IPS DF 4.7 (cell line): ENCODE results near the gene APPL1.

Experiments used
- DNase-seq: peaks from one replicate; pipeline ENCODE4 v3.0.0-alpha.2; 2013; ENCODE audit warnings: low spot score; ENCODE audit errors: extremely low read depth

Gene APPL1, protein sequence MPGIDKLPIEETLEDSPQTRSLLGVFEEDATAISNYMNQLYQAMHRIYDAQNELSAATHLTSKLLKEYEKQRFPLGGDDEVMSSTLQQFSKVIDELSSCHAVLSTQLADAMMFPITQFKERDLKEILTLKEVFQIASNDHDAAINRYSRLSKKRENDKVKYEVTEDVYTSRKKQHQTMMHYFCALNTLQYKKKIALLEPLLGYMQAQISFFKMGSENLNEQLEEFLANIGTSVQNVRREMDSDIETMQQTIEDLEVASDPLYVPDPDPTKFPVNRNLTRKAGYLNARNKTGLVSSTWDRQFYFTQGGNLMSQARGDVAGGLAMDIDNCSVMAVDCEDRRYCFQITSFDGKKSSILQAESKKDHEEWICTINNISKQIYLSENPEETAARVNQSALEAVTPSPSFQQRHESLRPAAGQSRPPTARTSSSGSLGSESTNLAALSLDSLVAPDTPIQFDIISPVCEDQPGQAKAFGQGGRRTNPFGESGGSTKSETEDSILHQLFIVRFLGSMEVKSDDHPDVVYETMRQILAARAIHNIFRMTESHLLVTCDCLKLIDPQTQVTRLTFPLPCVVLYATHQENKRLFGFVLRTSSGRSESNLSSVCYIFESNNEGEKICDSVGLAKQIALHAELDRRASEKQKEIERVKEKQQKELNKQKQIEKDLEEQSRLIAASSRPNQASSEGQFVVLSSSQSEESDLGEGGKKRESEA

GRCh38 chr3:57227204-57227929 is at the start of gene APPL1:
TSS of gene APPL1 (plus strand) at chr3:57227729. CDS start at chr3:57227884, 155 bp downstream.
- DNase-seq, result peak; percentile 56

- DNase-seq, result no peak
Measured at GRCh38 chr3:57179580-57180410, 47.7 kb upstream of the APPL1 start.

DNA sequence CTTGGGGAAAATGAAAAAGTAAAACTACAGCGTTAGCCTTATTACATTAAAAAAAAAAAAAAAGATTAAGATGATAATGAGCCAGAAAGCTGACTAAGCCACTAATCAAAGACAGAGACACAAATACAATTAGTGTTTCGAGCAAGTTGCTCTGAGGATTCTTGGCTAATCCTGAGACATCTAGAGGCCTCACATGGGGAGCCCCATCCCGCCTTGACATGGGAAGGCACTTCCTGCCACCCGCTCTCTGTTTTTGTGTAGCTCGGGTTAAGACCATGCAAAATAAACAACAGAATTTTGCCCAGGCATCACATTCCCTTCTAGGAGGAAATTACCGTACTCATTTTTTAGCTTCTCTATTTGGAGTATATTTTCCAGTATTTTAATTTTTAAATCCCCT is 43.0 kb upstream of the APPL1 start:
- DNase-seq, result no peak

DNA sequence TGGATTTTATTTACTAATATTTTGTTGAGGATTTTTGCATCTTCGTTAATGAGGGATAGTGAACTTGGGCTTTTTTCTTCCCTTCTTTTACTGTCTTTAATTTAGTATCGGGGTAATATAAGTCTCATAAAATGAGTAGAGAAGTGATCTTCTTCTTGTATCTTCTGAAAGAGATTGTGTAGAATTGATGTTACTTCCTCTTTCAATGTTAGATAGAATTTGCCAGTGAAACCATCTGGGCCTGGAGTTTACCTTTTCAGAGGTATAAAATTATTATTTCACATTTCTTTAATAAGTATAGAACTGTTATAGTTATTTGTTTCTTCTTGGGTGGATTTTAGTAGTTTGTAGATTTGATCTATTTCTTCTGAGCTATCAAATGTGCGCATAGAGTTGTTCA is 35.5 kb upstream of the APPL1 start:
- no peak for DNase-seq

- DNase-seq, result no peak
Measured at GRCh38 chr3:57194641-57195040, 32.9 kb upstream of the APPL1 start.

DNA sequence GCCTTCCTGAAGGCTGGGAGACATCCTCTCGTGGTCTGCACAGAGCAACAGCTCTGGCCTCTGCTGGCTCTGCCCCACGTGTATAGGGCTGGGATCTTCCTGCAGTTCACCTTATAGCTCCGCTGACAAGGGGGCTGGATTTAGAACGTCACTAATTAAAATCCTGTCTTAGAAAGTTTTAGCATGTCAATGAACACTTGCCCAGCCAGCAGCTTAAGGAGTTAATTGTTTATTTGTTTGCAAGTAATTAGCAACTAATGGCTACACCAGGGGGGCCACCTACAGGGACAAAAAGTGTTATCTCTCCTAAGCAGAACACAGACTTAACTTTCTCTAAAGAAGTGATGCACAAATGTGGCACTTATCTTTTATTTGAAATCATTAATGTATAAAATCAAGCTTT is 27.6 kb upstream of the APPL1 start, which contains the start of gene HESX1:
Gene HESX1 (minus strand): TSS at position 84 of the 403 bp plus-strand sequence. CDS start 60 bp downstream, at position 24.
- peak; percentile 82 for DNase-seq

- DNase-seq, result no peak
Measured at GRCh38 chr3:57206423-57206822, 21.1 kb upstream of the APPL1 start.

DNA sequence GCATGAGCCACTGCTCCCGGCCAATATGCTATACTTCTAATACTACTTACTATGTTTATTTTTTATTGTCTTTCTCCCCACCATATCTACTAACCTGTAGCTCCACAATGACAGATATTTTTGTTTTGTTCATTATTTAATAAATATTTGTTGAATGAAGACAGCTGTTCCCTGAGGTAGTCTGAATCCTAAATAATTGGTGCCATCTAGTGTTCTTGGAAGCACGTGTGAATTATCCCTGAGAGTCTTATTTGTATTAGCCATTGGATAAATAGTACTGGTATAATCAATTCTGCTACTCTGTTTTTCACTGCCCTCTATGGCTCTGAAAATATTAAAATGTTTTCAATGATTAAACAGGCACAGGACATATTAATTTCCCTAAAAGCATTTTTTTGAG is 5.6 kb upstream of the APPL1 start:
- DNase-seq, result no peak

- DNase-seq, result no peak
Measured at GRCh38 chr3:57224856-57225255, 2.7 kb upstream of the APPL1 start.

DNA sequence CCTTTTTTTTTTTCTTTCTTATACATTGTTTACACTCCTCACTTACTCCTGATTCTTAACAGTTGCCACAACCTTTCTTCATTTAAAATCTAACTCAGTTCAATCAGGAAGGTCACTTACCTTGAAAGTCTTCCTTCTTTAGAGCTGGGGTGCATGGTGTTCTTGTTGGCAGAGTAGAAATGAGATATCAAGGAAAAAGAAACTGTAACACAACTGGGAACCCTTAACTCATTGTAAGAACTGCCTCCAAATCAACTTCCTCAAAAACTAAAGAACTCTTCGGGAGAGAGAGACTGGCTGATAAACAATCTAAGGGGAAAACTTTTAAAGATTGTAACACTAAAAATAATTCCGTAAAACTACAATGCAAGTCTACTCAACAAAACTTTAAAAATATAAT is 1.4 kb upstream of the APPL1 start:
- no peak for DNase-seq

- DNase-seq, result no peak
Measured at GRCh38 chr3:57227930-57228751, 612 bp downstream of the APPL1 start.

GRCh38 chr3:57230006-57230405 is 2.5 kb downstream of the APPL1 start:
- DNase-seq, result no peak

GRCh38 chr3:57233799-57234198 is 6.3 kb downstream of the APPL1 start:
- DNase-seq, result no peak

GRCh38 chr3:57234613-57235575 is 7.4 kb downstream of the APPL1 start:
- no peak for DNase-seq

GRCh38 chr3:57244946-57245345 is 17.4 kb downstream of the APPL1 start:
- no peak for DNase-seq

DNA sequence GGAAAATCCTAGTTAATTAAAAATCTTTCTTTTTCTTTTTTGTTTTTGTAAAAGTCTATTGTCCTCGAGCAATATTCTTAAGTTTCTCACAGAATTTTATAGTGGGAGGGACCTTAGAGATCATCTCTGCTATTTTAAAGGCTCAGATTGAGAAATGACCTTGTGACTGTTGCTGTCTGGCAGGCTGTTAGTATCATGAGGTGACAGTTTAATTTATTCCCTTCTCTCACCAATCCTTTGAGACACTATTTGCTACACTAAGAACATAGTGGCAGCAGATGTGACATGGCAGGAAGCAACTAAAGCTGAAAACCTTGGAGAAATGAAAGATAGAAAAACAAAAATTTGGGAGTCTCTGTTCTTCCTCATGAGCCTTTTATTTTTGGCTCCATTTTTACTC is 24.9 kb downstream of the APPL1 start:
- no peak for DNase-seq

DNA sequence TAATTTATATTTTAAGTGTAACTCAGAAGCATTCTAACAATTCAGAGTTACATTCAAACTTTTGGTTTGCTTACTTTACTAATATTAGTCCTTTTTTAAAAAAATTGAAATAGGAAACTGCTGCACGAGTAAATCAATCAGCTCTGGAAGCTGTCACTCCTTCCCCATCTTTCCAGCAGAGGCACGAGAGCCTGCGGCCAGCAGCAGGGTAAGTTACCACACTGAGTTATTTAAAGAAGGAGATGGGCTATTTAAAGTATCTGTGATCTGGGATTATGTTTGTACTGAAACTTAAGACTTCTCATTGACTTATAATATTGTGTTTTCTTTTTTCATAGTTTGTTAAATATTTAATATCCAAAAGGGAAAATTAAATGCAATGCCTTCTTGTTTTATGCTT is 29.3 kb downstream of the APPL1 start:
- DNase-seq, result no peak

DNA sequence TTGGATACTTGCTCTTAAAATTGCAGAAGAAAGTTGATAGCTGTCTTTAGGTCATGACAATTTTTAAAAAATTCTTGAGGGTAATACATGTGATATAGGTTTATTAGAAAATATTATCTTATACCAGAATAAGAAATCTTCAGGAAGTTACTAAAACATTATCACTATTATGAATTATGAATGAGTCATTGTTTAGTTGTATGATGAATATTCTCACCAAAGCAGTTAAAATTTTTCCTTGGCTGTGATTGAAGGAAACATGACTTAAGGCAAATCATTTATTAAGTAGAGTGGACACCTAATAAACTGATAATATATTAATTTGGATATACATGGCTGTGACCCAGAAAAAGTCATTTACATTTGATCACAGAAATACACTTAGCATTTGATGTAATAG is 30.1 kb downstream of the APPL1 start:
- DNase-seq, result no peak

- DNase-seq, result no peak
Measured at GRCh38 chr3:57261119-57261518, 33.6 kb downstream of the APPL1 start.
